ENCODE results near the gene BCL11A.

BCL11A gene

GRCh38 chr2:60535685-60536312, 17.7 kb downstream of the BCL11A start:
- Histone ChIP-seq H3K9ac (ENCODE audit: low read depth in 1 of 2, low read length in 2 of 2) (peak overlapping the region; percentile 3 to 5), H3K36me3 (ENCODE audit: control insufficient read depth in 1 of 2, insufficient read depth in 2 of 2, low read length in 2 of 2) (no peaks in the 10 kb centered on the region), H3K27ac (ENCODE audit: low read depth, low read length) (no peak overlapping the region), H3K4me3 (ENCODE audit: low read depth in 1 of 2, low read length in 2 of 2) (peak overlapping the region; percentile 32 to 38), H3K27me3 (ENCODE audit: control insufficient read depth in 1 of 2, insufficient read depth in 2 of 2, low read length in 2 of 2) (peaks cover 0 to 3% of the 10 kb centered on the region in 2 donors), H3K9me3 (ENCODE audit: control insufficient read depth in 1 of 2, low read length in 2 of 2) (no peaks in the 10 kb centered on the region), H3K4me1 (ENCODE audit: control insufficient read depth in 1 of 2, insufficient read depth in 2 of 2, low read length in 2 of 2) (peaks cover 70 to 82% of the 10 kb centered on the region in 2 donors)

- peak overlapping the region; percentile 32 to 38 for H3K4me3 ChIP-seq (ENCODE audit: low read depth in 1 of 2, low read length in 2 of 2)
- H3K36me3 ChIP-seq (ENCODE audit: control insufficient read depth in 1 of 2, insufficient read depth in 2 of 2, low read length in 2 of 2), result no peaks in the 10 kb centered on the region
- peaks cover 0 to 3% of the 10 kb centered on the region in 2 donors for H3K27me3 ChIP-seq (ENCODE audit: control insufficient read depth in 1 of 2, insufficient read depth in 2 of 2, low read length in 2 of 2)
- H3K27ac ChIP-seq (ENCODE audit: low read depth, low read length), result no peak overlapping the region
- H3K9ac ChIP-seq (ENCODE audit: low read depth in 1 of 2, low read length in 2 of 2), result peak overlapping the region; percentile 3 to 5
- peaks cover 64 to 75% of the 10 kb centered on the region in 2 donors for H3K4me1 ChIP-seq (ENCODE audit: control insufficient read depth in 1 of 2, insufficient read depth in 2 of 2, low read length in 2 of 2)
- H3K9me3 ChIP-seq (ENCODE audit: control insufficient read depth in 1 of 2, low read length in 2 of 2), result no peaks in the 10 kb centered on the region
These were observed 18.4 kb downstream of the BCL11A start for GRCh38 chr2:60534892-60535684.

GRCh38 chr2:60534052-60534685, 19.3 kb downstream of the BCL11A start:
- Histone ChIP-seq H3K27me3 (ENCODE audit: control insufficient read depth in 1 of 2, insufficient read depth in 2 of 2, low read length in 2 of 2) (peaks cover 0 to 3% of the 10 kb centered on the region in 2 donors), H3K36me3 (ENCODE audit: control insufficient read depth in 1 of 2, insufficient read depth in 2 of 2, low read length in 2 of 2) (no peaks in the 10 kb centered on the region), H3K9ac (ENCODE audit: low read depth in 1 of 2, low read length in 2 of 2) (no peak overlapping the region), H3K27ac (ENCODE audit: low read depth, low read length) (no peak overlapping the region), H3K4me1 (ENCODE audit: control insufficient read depth in 1 of 2, insufficient read depth in 2 of 2, low read length in 2 of 2) (peaks cover 67 to 75% of the 10 kb centered on the region in 2 donors), H3K9me3 (ENCODE audit: control insufficient read depth in 1 of 2, low read length in 2 of 2) (no peaks in the 10 kb centered on the region), H3K4me3 (ENCODE audit: low read depth in 1 of 2, low read length in 2 of 2) (peak overlapping the region in 1 of 2 donors; percentile 9)

- Histone ChIP-seq H3K9me3 (ENCODE audit: control insufficient read depth in 1 of 2, low read length in 2 of 2) (no peaks in the 10 kb centered on the region), H3K27ac (ENCODE audit: low read depth, low read length) (no peak overlapping the region), H3K27me3 (ENCODE audit: control insufficient read depth in 1 of 2, insufficient read depth in 2 of 2, low read length in 2 of 2) (peaks cover 0 to 3% of the 10 kb centered on the region in 2 donors), H3K4me3 (ENCODE audit: low read depth in 1 of 2, low read length in 2 of 2) (peak overlapping the region in 1 of 2 donors; percentile 9), H3K9ac (ENCODE audit: low read depth in 1 of 2, low read length in 2 of 2) (no peak overlapping the region), H3K4me1 (ENCODE audit: control insufficient read depth in 1 of 2, insufficient read depth in 2 of 2, low read length in 2 of 2) (peaks cover 71 to 76% of the 10 kb centered on the region in 2 donors), H3K36me3 (ENCODE audit: control insufficient read depth in 1 of 2, insufficient read depth in 2 of 2, low read length in 2 of 2) (no peaks in the 10 kb centered on the region)
These were observed 20.1 kb downstream of the BCL11A start for GRCh38 chr2:60533101-60534051.

- no peak overlapping the region for H3K4me3 ChIP-seq (ENCODE audit: low read depth in 1 of 2, low read length in 2 of 2)
- no peak overlapping the region for H3K9ac ChIP-seq (ENCODE audit: low read depth in 1 of 2, low read length in 2 of 2)
- H3K36me3 ChIP-seq (ENCODE audit: control insufficient read depth in 1 of 2, insufficient read depth in 2 of 2, low read length in 2 of 2), result no peaks in the 10 kb centered on the region
- H3K27me3 ChIP-seq (ENCODE audit: control insufficient read depth in 1 of 2, insufficient read depth in 2 of 2, low read length in 2 of 2), result peaks cover 0 to 3% of the 10 kb centered on the region in 2 donors
- no peak overlapping the region for H3K27ac ChIP-seq (ENCODE audit: low read depth, low read length)
- H3K9me3 ChIP-seq (ENCODE audit: control insufficient read depth in 1 of 2, low read length in 2 of 2), result no peaks in the 10 kb centered on the region
- peaks cover 61 to 72% of the 10 kb centered on the region in 2 donors for H3K4me1 ChIP-seq (ENCODE audit: control insufficient read depth in 1 of 2, insufficient read depth in 2 of 2, low read length in 2 of 2)
These were observed 21.0 kb downstream of the BCL11A start for GRCh38 chr2:60532421-60532820.

GRCh38 chr2:60531701-60532133, 21.7 kb downstream of the BCL11A start:
- peaks cover 59 to 70% of the 10 kb centered on the region in 2 donors for H3K4me1 ChIP-seq (ENCODE audit: control insufficient read depth in 1 of 2, insufficient read depth in 2 of 2, low read length in 2 of 2)
- H3K36me3 ChIP-seq (ENCODE audit: control insufficient read depth in 1 of 2, insufficient read depth in 2 of 2, low read length in 2 of 2), result peaks cover 0 to 3% of the 10 kb centered on the region in 2 donors
- peak overlapping the region; percentile 31 to 56 for H3K4me3 ChIP-seq (ENCODE audit: low read depth in 1 of 2, low read length in 2 of 2)
- H3K27me3 ChIP-seq (ENCODE audit: control insufficient read depth in 1 of 2, insufficient read depth in 2 of 2, low read length in 2 of 2), result peaks cover 0 to 3% of the 10 kb centered on the region in 2 donors
- H3K27ac ChIP-seq (ENCODE audit: low read depth, low read length), result peak overlapping the region; percentile 46
- no peaks in the 10 kb centered on the region for H3K9me3 ChIP-seq (ENCODE audit: control insufficient read depth in 1 of 2, low read length in 2 of 2)
- peak overlapping the region in 1 of 2 donors; percentile 40 for H3K9ac ChIP-seq (ENCODE audit: low read depth in 1 of 2, low read length in 2 of 2)

- peaks cover 0 to 5% of the 10 kb centered on the region in 2 donors for H3K36me3 ChIP-seq (ENCODE audit: control insufficient read depth in 1 of 2, insufficient read depth in 2 of 2, low read length in 2 of 2)
- H3K4me3 ChIP-seq (ENCODE audit: low read depth in 1 of 2, low read length in 2 of 2), result peak overlapping the region; percentile 51 to 56
- no peak overlapping the region for H3K27ac ChIP-seq (ENCODE audit: low read depth, low read length)
- peak overlapping the region in 1 of 2 donors; percentile 8 for H3K9ac ChIP-seq (ENCODE audit: low read depth in 1 of 2, low read length in 2 of 2)
- H3K4me1 ChIP-seq (ENCODE audit: control insufficient read depth in 1 of 2, insufficient read depth in 2 of 2, low read length in 2 of 2), result peaks cover 50 to 61% of the 10 kb centered on the region in 2 donors
- peaks cover 0 to 3% of the 10 kb centered on the region in 2 donors for H3K27me3 ChIP-seq (ENCODE audit: control insufficient read depth in 1 of 2, insufficient read depth in 2 of 2, low read length in 2 of 2)
- no peaks in the 10 kb centered on the region for H3K9me3 ChIP-seq (ENCODE audit: control insufficient read depth in 1 of 2, low read length in 2 of 2)
These were observed 22.7 kb downstream of the BCL11A start for GRCh38 chr2:60530660-60531281.

- H3K27ac ChIP-seq (ENCODE audit: low read depth, low read length), result no peak overlapping the region
- H3K36me3 ChIP-seq (ENCODE audit: control insufficient read depth in 1 of 2, insufficient read depth in 2 of 2, low read length in 2 of 2), result peaks cover 0 to 5% of the 10 kb centered on the region in 2 donors
- H3K9ac ChIP-seq (ENCODE audit: low read depth in 1 of 2, low read length in 2 of 2), result peak overlapping the region; percentile 14 to 50
- peaks cover 0 to 3% of the 10 kb centered on the region in 2 donors for H3K27me3 ChIP-seq (ENCODE audit: control insufficient read depth in 1 of 2, insufficient read depth in 2 of 2, low read length in 2 of 2)
- H3K9me3 ChIP-seq (ENCODE audit: control insufficient read depth in 1 of 2, low read length in 2 of 2), result no peaks in the 10 kb centered on the region
- peak overlapping the region; percentile 5 to 21 for H3K4me3 ChIP-seq (ENCODE audit: low read depth in 1 of 2, low read length in 2 of 2)
- peaks cover 44 to 54% of the 10 kb centered on the region in 2 donors for H3K4me1 ChIP-seq (ENCODE audit: control insufficient read depth in 1 of 2, insufficient read depth in 2 of 2, low read length in 2 of 2)
These were observed 23.4 kb downstream of the BCL11A start for GRCh38 chr2:60529785-60530627.

All from duodenal mucosa (tissue), 2 donors.